Mucosa of gallbladder (tissue), 1 donor: Measurements from ENCODE around the gene MACROD2. TPM values are rescaled to one million over a fixed set of nuclear protein-coding genes. Genes with fewer than 3 reads are reported as not detected.
"Not testable (repeated sequence)": the region's sequence is repeated elsewhere in the genome, so short reads cannot be mapped to it uniquely, and the experiment has no call there.

Experiments used
- DNase-seq: peaks from one replicate; pipeline ENCODE4 v3.0.0-alpha.2; 2020; ENCODE audit warnings: low spot score
- total RNA-seq: library from RNA; stranded (reverse); gene quantifications from one replicate; pipeline ENCODE4 v1.2.1, GENCODE V29; 2021
- donor health status: DM: no; HTN: no; CAD: no.

The MACROD2 gene
- total RNA-seq, 1 donor from 2014 or later: 7.5 TPM

DNA sequence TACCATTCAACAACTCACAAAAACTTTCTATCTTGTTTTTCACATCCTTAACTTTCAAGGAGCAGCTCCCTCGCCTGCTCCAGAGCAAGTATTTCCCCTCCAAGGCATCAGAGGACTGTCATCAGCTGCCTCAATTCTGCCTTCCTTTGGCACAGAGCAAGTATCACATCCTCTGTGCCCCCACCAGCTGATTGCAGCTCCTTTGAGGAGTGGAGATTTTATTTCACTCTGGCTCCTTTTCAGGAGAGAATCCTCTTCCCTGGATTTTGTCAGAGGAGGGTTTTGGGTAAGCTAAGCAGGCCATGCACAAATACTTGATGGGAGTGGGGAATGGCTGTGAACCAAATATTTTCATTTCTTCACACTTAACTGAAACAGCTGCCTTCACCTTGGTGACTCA lies 952.6 kb downstream of the MACROD2 start:
- DNase-seq: no peak

DNA sequence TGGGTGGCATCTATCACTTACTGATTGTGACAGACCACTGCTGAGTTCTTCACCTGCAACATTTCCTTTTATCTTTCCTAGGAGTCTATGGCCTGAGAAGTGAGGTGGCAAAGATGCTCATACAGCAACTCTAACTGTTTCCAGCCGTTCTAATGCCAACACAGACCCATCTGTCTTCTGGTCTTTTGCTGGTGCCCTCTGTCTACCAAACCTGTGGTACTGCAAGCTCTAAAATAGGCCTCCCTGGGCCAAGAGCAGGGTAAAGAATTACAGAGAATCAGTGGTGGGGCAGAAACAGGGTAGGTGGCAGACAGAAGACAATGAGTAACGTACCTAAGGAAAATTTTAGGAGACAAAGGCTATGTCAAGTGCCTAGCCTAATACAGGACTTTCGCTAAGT lies 953.1 kb downstream of the MACROD2 start:
- no peak for DNase-seq

DNA sequence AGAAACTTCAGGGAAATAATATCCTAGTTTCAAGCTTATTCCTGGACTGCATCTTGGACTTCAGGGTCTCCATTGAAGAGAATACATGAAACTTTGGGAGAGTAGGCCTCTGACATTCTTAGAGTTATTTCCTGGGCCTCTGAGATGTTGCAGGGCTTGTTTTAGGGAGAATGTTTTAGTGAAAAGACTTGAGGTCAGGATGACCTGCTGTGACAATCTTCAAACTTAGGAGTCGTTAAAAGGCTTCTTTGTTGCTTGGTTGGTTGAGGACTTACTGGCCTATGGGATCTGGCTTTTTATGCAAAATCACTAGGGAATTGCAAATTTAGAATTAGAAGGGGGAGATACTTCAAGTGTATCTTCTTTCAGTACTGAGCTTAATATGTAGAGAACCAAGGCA lies 955.3 kb downstream of the MACROD2 start:
- no peak for DNase-seq

DNA sequence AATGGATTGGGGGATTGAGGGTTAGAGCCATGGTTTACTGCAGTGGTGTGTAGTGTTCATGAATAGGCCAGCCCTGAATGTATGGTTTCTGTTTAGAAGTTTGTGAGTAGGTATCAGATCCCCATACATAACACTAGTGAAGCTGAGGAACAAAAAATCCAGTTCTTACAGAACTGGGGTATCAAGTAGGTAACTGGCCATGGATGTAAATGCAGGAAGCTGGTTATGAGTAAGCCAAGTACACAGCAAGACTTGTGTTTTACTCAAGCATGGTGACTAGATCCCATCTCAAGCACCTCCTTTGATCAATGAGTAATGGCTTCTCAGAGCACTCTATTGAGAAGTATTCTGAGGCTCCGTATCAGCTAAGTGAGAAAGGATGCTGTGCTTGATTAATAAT lies 955.8 kb downstream of the MACROD2 start:
- DNase-seq: no peak

DNA sequence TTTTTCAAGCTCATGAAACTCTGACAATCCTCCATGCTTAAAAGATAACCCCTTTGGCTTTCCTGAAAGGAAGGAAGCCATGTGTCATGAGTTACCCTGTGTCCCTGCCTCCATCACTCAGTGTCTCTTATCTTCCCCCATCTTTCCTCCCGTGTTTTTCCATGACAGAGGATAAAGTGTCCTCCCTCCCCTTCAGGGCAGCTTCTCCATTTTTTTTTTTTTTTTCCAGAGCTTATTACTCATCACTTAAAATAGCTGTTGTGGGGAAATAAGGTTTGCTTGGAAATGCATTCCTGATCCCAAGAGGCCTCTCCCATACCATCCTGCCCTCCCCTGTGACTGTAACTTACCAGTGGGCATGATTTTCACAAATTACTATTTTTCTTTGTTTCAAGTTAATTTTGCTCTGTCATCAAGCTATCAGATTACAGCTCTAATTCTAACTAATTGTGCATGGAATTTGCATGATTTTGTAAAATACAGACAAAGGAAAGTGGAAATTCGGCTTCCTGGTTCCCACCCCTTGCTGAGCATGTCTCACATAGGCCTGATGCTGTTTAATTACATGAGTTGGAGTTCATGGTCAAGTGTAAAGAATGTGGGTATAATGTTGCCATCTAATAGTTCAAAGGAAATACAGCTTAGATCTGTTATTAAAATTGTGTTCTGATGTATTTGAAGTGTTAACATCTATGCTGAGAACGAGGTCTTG lies 956.5 kb downstream of the MACROD2 start:
- no peak for DNase-seq

DNA sequence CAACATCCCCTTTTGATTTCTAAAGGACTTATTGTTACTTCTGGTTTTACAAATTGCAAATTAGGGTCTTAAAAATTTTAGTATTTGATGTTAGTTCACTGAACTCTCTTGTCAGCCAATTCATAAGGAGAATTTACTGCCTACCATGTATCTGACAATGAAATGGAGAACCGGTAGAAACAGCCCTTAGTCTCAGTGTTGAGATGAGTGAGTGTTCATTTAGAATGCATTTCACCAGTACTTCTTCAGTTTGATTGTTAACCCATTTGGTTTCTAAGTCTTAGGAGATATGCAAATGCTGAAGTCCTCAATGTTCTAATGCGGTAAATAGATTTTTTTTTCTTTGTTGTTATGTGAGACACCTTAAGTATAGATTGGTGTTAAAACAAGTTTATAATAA lies 958.4 kb downstream of the MACROD2 start:
- no peak for DNase-seq

DNA sequence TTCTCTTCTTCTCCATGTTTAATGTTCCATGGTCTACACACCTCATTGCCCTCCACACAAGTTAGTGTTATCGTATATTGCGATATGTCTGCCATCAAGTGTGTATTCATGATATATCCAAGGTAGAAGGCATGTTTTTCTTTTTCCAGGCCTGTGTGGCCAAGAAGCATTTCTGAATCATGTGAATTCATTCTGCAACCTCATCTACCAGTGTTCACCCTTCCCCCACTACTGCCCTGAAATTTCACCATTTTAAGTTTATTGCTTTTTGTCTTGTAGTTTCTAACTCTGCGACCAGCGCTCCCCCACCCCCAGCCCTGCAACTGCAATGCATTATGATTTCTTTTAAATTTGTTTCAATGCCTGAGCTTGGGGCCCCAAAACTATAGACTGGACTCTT lies 960.1 kb downstream of the MACROD2 start:
- DNase-seq: no peak

DNA sequence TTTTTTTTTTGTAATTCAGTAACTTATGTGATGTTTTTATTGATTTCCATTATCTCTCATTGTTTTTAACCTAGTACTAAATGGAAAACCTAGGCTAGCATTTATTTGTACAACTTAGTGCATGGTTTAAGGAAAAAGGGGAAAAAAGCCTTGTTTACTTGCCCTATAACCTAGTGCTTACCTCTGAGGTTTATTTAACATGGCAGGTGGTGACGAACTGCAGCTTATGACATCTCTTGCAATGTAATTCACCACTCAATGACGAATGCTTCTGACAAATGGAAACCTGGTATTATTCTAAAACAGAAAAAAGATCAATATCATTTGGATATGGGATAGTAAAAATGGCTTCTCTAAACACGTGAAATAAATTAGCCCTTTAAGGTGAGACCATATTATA lies 960.7 kb downstream of the MACROD2 start:
- no peak for DNase-seq

DNA sequence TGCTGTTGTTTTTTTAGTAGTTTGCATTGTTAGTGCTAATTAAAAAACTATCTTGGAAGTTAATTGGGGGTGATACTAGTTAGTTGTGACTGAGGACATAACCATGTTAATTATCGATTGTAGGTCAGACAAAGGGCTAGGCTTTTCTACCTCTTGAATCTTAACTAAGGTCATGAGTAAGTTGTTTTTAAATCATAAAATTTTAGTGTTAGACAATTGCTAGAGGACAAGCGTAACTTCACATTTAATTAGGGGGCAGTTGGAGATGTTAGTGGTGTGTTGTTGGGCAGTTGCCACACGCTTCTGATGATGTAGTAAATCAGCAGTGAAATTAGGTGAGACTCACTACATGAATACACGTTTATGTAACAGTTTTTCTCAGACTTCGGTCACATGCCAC lies 961.2 kb downstream of the MACROD2 start:
- no peak for DNase-seq

DNA sequence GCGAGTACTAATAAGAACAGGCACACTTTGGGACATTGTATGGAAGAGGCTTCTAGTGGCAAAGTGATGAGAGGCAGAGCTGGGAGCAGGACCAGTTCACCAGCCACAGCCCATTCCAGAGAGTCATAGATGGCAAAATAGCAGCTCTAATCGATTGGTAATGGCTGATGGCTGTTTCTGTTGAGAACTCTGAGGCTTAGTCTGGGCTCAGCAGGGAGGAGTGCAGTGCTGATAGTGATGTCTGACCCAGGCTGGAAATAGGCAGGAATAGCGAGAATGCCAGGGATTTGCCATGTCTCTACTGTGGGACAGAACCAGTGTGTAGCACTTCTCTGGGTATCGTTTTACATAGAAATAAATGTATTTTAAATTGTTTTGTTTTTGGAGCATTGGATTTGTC lies 962.1 kb downstream of the MACROD2 start:
- DNase-seq: no peak

DNA sequence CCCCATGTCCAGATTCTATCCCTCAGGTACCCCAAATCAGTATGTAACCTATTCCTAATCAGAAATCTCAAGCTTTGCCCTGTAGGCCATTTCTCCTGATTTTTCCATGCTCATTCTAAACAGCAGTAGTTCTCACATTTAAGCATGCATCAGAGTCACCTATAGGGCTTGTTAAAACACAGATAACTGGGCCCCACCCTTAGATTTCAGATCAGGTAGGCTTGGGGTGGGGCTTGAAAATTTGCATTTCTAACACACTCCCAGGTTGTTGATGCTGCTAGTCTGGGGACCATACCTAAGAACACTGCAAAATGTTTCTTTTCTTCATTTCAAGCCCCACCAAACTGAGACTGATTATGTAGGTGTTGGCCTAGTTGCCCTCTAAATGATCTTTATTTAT lies 963.3 kb downstream of the MACROD2 start:
- no peak for DNase-seq

DNA sequence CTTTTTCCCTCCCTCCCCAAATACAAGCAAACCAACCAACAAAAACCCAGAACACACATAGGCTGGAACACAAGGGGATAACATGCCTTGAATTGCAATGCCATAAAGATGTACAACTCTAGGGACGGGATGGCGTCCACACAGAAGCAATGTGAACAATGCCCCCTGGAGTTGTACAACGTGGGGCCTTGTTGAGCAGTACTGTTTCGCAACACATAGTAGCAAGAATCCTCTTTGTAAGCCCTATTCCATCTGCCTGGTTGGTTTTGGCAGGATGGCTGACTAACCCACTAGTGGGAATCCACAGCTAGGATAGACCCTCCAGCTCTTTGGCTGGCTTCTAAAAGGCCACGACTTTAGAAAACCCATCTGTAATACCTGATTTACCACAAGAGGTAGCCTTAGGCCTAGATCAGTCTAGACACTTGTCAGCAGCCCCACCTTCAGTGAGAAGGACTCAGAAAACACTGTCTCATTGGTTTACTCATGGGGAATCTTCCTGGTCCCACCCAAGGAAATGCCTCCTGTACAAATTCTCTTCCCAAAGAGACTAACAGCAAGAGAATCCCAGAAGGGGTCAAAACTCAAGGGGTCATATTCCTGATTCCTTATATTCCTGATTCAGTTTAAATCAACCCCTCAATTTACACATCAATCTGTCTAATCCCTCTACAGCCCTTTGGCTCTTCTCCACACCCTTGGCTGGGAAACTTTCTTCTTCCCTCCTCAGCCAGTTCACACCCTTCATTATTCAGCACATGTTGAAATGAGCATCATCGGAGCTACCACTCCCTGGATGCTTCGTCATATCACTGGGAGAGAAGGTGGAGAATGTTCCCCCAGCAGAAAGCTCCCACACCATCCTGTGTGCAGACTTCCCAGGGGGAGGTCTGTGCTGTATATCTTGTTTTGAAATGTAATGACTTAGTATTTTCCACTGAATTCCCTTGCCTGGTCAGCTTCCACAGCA lies 964.5 kb downstream of the MACROD2 start:
- no peak for DNase-seq

DNA sequence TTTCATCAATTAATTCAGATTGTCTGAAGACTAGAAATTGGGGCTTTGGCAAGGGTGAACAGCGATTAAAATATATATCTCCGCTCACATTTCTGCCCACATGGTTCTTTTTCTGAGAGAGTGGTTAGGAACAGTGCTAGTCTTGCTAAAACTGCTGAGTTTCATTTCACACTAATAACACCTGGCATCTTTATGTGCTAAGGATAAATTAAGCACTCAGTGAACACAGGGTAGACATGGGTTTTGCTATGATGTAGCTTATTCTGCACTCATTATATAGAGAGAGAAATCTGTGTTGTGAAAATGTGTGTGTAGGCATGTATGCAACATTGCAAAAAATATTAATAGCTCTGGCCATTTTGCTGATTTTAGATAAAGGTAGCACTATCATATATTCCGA lies 965.5 kb downstream of the MACROD2 start:
- DNase-seq: no peak

DNA sequence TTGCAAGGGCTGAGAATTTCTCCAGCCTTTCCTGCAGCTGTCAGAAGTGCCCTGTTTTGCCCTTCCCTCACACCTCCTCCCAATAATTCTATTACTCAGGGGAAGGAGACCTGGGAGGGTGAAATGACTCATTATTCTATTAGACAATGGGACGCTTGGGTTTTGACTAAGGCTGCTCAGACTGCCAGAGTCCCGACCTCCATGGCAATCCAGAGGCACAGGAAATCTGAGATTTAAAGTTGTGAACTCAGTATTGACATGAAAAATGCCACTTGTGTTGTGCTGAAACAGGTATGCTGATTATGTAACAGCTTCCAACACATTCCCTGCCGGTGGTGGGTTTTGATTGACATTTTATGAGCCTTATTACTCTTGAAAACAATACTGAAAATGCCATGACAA lies 967.9 kb downstream of the MACROD2 start:
- no peak for DNase-seq

DNA sequence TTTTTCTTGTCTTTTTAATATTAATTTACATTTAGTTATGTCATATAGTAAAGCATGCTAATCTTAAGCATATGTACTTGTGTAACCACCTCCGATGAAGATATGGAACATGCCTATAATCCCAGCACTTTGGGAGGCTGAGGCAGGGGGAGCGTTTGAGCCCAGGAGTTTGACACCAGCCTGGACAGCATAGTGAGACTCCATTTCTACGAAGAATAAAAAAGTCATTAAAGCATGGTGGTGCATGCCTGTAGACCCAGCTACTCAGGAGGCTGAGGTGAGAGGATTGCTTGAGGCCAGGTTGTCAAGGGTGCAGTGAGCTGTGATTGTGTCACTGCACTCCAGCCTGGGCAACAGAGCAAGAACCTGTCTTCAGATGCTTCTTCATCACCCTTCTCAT lies 970.9 kb downstream of the MACROD2 start:
- no peak for DNase-seq

DNA sequence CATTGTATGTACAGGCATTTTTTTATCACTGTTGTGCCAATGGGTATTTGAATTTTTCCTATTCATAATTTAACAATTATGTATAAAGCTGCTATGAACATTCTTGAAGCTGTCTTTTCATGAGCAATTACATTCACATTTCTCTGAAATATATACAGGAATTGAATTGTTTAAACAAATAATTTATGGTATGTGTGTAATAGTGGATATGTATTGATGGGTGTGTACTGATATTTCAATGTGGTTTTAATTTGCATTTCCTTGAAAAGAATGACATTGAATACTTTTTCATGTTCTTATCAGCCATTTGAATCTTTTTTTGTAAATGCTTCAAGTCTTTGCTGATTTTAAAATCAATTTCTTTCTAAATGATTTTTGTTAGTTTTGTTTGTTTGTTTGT lies 971.5 kb downstream of the MACROD2 start:
- DNase-seq: no peak

DNA sequence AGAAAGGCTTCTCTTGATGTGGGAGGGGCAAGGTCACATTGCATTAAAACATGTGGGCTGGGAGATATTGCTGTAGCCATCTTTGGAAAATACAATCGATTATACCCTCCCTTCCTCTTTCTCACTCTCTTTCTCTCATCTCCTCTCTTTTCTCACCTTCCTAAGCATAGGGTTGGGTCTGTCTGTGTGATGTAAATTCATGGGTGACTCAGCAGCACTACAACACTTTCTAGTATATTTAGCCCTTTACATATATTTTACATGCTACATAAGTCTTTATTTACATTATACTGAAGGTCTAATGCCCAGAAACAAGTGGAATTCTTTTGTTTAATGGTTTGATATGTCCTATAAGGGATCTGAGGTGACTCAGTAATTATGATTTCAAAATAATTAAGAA lies 976.9 kb downstream of the MACROD2 start:
- no peak for DNase-seq

DNA sequence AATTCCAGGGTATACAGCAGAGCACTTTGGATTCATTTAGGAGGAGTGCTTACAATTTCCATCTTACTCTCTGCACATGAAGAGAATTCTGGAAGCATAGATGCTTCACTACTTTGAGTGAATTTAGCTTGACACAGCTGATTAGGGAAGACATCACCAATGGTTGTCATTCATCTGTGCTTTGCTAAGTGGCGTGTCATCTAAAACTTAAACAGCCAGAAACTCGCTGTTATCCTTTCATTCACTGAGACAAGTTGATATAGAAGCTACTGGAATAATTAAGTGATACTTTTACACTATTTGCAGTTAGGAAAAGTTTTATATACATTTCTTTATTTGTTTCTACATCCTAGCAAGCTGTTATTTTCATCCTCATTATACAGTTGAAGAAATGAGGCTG lies 977.4 kb downstream of the MACROD2 start:
- DNase-seq: no peak

DNA sequence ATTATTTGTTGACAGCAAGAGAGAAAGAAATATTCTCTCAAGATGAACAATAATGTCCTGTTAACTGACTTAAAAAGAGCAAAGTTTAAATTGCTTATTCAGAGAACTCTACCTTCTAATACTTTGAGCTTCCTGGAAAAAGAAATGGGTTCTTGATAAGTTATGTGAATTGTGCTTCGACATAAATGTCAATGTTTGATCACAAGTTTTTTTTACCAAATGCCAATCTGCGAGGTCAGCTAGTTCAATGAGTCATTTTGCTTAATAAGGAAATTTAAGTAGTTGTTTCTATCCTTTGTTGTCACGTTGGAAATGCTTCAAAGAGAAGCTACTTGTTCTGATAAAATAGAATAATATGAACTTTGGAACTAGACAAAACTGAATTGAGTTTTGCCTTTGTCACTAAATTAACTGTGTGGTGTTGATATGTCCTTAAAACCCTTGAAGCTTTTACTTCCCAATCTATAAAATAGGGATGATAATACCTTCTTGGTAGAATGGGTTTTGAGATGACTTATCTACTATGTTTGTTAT lies 984.2 kb downstream of the MACROD2 start:
- peak; percentile 33 for DNase-seq

DNA sequence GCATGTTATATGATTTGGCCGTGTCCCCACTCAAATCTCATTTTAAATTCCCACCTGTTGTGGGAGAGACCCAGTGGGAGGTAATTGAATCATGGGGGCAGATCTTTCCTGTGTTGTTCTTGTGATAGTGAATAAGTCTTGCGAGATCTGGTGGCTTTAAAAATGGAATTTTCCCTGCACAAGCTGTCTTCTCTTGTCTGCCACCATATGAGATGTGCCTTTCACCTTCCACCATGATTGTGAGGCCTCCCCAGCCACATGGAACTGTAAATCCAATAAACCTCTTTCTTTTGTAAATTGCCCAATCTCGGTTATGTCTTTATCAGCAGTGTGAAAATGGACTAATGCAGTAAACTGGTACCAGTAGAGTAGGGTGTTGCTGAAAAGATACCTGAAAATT lies 986.2 kb downstream of the MACROD2 start:
- DNase-seq: not testable (repeated sequence)

DNA sequence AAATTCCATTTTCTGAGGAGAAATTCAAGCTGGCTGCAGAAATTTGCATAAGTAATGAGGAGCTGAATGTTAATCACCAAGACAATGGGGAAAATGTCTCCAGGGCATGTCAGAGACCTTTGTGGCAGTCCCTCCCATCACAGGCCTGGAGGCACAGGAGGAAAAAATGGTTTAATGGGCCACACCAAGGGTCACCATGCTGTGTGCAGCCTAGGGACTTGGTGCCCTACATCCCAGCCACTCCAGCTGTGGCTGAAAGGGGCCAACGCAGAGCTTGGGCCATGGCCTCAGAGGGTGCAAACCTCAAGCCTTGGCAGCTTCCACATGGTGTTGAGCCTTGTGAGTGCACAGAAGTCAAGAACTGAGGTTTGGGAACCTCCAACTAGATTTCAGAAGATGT lies 987.0 kb downstream of the MACROD2 start:
- DNase-seq: not testable (repeated sequence)

DNA sequence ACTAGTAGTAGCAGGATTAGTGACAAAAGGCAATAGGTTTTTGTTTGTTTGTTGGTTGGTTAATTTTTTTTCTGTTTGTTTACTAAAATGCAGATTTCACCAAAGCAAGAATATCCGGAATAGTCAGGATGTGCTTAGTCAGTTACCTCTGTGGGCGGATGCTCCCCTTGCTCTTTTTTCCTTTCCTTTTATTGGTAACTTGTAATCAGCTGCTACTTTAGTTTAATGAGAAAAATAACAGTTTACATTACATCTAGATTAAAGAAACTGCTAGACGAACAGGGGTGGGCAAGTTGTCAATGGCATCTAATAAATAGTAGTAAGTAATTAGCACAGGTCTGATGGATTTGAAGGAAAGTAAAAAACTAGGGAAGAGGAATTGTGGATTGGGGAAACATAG lies 989.0 kb downstream of the MACROD2 start:
- no peak for DNase-seq
